ENCODE results near the gene MRPL33.

MRPL33 gene

DNA sequence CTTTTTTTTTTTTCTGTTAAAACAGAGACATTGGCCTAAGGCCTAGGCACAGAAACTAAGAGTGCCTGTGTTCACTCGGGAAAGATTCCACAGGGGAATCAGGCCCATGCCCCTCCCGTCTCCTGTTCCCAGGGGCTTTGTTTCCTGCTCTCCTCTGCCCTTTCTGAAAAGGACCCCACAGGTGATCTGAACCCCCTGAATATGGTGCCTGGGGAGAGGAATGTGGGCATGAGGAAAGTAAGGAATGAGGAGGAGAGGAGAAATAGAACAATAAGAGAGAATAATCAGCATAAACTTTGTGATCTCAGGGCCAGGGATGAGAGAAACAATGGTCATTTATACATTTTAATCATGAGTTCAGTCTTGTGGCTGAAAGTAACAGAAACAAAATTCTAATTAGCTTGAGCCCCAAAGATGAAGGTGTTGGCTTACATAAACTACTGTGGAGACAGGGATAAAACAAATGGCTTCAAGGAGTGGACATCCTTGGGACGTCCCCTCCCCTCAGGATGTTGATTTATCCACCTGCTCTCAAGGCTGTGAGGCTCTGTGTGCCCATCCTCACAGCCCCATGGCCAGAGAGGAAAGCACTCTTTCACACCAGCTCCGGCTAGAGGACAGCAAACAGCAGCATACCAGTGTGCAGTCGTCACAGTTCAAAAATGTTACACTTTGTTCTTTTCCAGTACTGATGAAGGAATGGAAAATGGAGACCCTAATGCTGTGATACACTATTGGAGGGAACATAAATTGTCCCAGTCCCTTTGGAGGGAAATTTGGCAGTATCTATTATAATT lies 46.4 kb upstream of the MRPL33 start:
- Histone ChIP-seq H4K12ac (ENCODE audit: low read depth, low read length) (no peak overlapping the region), H3K9ac (ENCODE audit: low read length) (no peak overlapping the region), H3K27me3 (ENCODE audit: insufficient read depth, low read length) (no peaks in the 10 kb centered on the region), H3K14ac (ENCODE audit: low read length) (no peak overlapping the region), H2BK12ac (ENCODE audit: low read length) (no peak overlapping the region), H3K23ac (ENCODE audit: low read length) (no peak overlapping the region), H3K79me2 (ENCODE audit: control insufficient read depth, insufficient read depth, low read length, poor library complexity) (no peaks in the 10 kb centered on the region), H4K91ac (ENCODE audit: low read depth, low read length) (no peak overlapping the region), H3K27ac (ENCODE audit: low read depth, low read length) (no peak overlapping the region), H2AFZ (ENCODE audit: insufficient read depth, low read length, poor library complexity) (no peak overlapping the region), H4K8ac (ENCODE audit: low read depth, low read length) (no peak overlapping the region), H2BK120ac (ENCODE audit: insufficient read depth, low read length, poor library complexity) (no peak overlapping the region), H3K4me3 (ENCODE audit: low read depth, low read length) (no peak overlapping the region), H3K4me1 (ENCODE audit: control insufficient read depth in 1 of 2, insufficient read depth in 2 of 2, low read length in 2 of 2) (peaks cover 8 to 11% of the 10 kb centered on the region in 2 experiments), H2AK5ac (ENCODE audit: low read length) (no peak overlapping the region), H3K9me3 (ENCODE audit: insufficient read depth, low read depth, low read length) (no peaks in the 10 kb centered on the region), H3K36me3 (ENCODE audit: control insufficient read depth in 1 of 2, insufficient read depth in 2 of 2, low read length in 2 of 2) (no peaks in the 10 kb centered on the region), H2BK5ac (ENCODE audit: low read depth, low read length, poor library complexity) (no peak overlapping the region), H3K18ac (ENCODE audit: low read length) (no peak overlapping the region), H3K79me1 (ENCODE audit: low read length) (no peaks in the 10 kb centered on the region), H3K4ac (ENCODE audit: low read depth, low read length) (no peak overlapping the region), H3K4me2 (ENCODE audit: low read length) (no peak overlapping the region)
- no CpG with 5 or more reads among the region's 5 CpGs for WGBS (ENCODE audit: extremely low coverage, insufficient coverage, insufficient read length)
- peak in 1 of 2 donors; percentile 36 for DNase-seq

DNA sequence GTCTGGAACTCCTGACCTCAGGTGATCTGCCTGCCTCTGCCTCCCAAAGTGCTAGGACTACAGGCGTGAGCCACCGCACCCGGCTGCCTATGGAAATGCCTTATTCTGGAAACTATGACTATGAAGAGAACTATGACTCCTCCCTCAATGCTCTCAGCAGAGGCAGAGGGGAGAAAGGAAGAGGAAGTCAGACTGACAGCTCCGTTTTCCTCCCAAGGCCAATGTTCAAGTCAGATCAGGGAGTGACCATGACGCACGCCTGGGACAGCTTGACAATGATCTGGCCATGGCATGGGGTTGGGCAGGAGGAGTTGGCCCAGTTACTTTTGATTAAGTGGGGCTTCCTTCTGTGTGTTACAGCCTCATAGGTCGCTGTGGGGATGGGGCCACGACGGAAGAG lies 44.3 kb upstream of the MRPL33 start:
- peaks cover 6 to 11% of the 10 kb centered on the region in 2 experiments for H3K4me1 ChIP-seq (ENCODE audit: control insufficient read depth in 1 of 2, insufficient read depth in 2 of 2, low read length in 2 of 2)
- H3K9ac ChIP-seq (ENCODE audit: low read length), result no peak overlapping the region
- no peak overlapping the region for H2AFZ ChIP-seq (ENCODE audit: insufficient read depth, low read length, poor library complexity)
- no peaks in the 10 kb centered on the region for H3K9me3 ChIP-seq (ENCODE audit: insufficient read depth, low read depth, low read length)
- no peak overlapping the region for H4K91ac ChIP-seq (ENCODE audit: low read depth, low read length)
- H4K8ac ChIP-seq (ENCODE audit: low read depth, low read length), result no peak overlapping the region
- H3K4ac ChIP-seq (ENCODE audit: low read depth, low read length), result no peak overlapping the region
- H3K14ac ChIP-seq (ENCODE audit: low read length), result no peak overlapping the region
- no peaks in the 10 kb centered on the region for H3K79me2 ChIP-seq (ENCODE audit: control insufficient read depth, insufficient read depth, low read length, poor library complexity)
- H4K12ac ChIP-seq (ENCODE audit: low read depth, low read length), result no peak overlapping the region
- no peaks in the 10 kb centered on the region for H3K79me1 ChIP-seq (ENCODE audit: low read length)
- H2AK5ac ChIP-seq (ENCODE audit: low read length), result peak overlapping the region; percentile 41
- no peak overlapping the region for H2BK12ac ChIP-seq (ENCODE audit: low read length)
- no peak overlapping the region for H3K23ac ChIP-seq (ENCODE audit: low read length)
- H3K4me2 ChIP-seq (ENCODE audit: low read length), result no peak overlapping the region
- no peak overlapping the region for H2BK120ac ChIP-seq (ENCODE audit: insufficient read depth, low read length, poor library complexity)
- H3K36me3 ChIP-seq (ENCODE audit: control insufficient read depth in 1 of 2, insufficient read depth in 2 of 2, low read length in 2 of 2), result no peaks in the 10 kb centered on the region
- no peak overlapping the region for H2BK5ac ChIP-seq (ENCODE audit: low read depth, low read length, poor library complexity)
- WGBS (ENCODE audit: extremely low coverage, insufficient coverage, insufficient read length), result no CpG with 5 or more reads among the region's 9 CpGs
- H3K4me3 ChIP-seq (ENCODE audit: low read depth, low read length), result no peak overlapping the region
- no peaks in the 10 kb centered on the region for H3K27me3 ChIP-seq (ENCODE audit: insufficient read depth, low read length)
- DNase-seq, result peak; percentile 60 to 80
- H3K18ac ChIP-seq (ENCODE audit: low read length), result no peak overlapping the region
- H3K27ac ChIP-seq (ENCODE audit: low read depth, low read length), result no peak overlapping the region

DNA sequence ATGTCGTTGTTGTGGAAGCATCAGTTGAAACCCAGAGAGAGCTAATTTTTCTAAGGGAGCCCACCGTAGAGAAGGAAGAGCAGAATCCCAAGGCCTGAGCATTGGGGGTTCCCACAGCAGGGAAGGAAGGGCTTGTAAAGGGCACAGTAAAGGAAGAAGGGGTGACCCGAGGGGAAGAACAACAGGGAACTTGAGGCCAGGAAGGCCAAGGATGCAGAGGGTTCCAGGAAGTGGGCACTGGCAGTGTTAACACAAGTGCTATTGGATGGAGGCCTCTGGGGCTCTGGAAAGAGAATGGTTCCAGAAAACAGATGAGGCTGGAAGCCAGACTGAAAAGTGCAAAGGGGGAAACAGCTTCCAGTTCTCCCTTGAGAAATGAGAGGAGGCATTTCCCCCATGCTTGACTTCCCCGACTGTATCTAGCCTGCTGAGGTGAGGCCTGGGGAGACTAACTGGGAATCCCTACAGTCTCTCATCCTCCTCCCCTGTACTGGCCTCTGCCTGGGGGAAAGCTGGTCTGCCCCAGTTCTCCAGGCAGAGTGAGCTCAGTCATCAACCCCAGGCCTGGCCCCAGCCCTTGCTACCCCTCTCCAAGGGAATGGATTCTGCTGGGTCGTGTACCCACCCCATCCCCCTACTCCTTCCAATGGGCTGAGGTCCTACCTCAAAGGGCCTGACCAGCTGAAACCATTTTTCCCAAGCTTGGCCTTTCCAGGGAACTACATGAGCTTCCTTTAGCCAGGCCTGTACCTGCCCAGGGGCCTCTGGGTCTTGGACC lies 43.2 kb upstream of the MRPL33 start:
- H3K4me2 ChIP-seq (ENCODE audit: low read length), result no peak overlapping the region
- H3K4me1 ChIP-seq (ENCODE audit: control insufficient read depth in 1 of 2, insufficient read depth in 2 of 2, low read length in 2 of 2), result peaks cover 6 to 11% of the 10 kb centered on the region in 2 experiments
- no peaks in the 10 kb centered on the region for H3K9me3 ChIP-seq (ENCODE audit: insufficient read depth, low read depth, low read length)
- no peak overlapping the region for H2BK5ac ChIP-seq (ENCODE audit: low read depth, low read length, poor library complexity)
- H4K12ac ChIP-seq (ENCODE audit: low read depth, low read length), result no peak overlapping the region
- H3K9ac ChIP-seq (ENCODE audit: low read length), result no peak overlapping the region
- H3K27ac ChIP-seq (ENCODE audit: low read depth, low read length), result no peak overlapping the region
- H2AFZ ChIP-seq (ENCODE audit: insufficient read depth, low read length, poor library complexity), result no peak overlapping the region
- no peak overlapping the region for H3K4ac ChIP-seq (ENCODE audit: low read depth, low read length)
- no peaks in the 10 kb centered on the region for H3K27me3 ChIP-seq (ENCODE audit: insufficient read depth, low read length)
- H3K4me3 ChIP-seq (ENCODE audit: low read depth, low read length), result no peak overlapping the region
- DNase-seq, result no peak
- H3K18ac ChIP-seq (ENCODE audit: low read length), result no peak overlapping the region
- WGBS (ENCODE audit: extremely low coverage, insufficient coverage, insufficient read length), result no CpG with 5 or more reads among the region's 5 CpGs
- H3K79me2 ChIP-seq (ENCODE audit: control insufficient read depth, insufficient read depth, low read length, poor library complexity), result no peaks in the 10 kb centered on the region
- H4K91ac ChIP-seq (ENCODE audit: low read depth, low read length), result peak overlapping the region; percentile 0
- no peaks in the 10 kb centered on the region for H3K36me3 ChIP-seq (ENCODE audit: control insufficient read depth in 1 of 2, insufficient read depth in 2 of 2, low read length in 2 of 2)
- H3K23ac ChIP-seq (ENCODE audit: low read length), result no peak overlapping the region
- H2BK12ac ChIP-seq (ENCODE audit: low read length), result peak overlapping the region; percentile 52
- no peak overlapping the region for H2AK5ac ChIP-seq (ENCODE audit: low read length)
- no peak overlapping the region for H3K14ac ChIP-seq (ENCODE audit: low read length)
- no peaks in the 10 kb centered on the region for H3K79me1 ChIP-seq (ENCODE audit: low read length)
- H2BK120ac ChIP-seq (ENCODE audit: insufficient read depth, low read length, poor library complexity), result no peak overlapping the region
- H4K8ac ChIP-seq (ENCODE audit: low read depth, low read length), result no peak overlapping the region

DNA sequence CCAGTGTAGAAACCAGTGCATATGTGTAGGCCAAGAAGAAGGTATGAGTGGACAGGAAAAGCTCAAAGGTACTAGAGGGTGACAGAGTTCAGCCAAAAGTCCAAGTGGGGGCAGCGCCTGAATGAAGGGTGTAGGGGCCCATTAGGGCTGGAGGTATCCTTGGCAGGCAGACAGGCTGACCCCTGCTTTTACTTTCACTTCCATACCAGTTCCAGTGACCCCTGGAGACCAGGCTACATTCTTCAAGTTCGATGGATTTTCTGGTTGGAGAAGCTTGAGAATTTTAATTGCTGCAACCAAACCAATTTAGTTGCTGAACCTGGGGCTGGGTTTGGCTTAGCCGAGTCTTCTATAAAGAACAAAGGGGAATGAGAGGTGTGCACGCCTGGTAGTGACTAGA lies 42.3 kb upstream of the MRPL33 start:
- H3K4me3 ChIP-seq (ENCODE audit: low read depth, low read length), result no peak overlapping the region
- H2BK12ac ChIP-seq (ENCODE audit: low read length), result no peak overlapping the region
- H2BK5ac ChIP-seq (ENCODE audit: low read depth, low read length, poor library complexity), result no peak overlapping the region
- H3K14ac ChIP-seq (ENCODE audit: low read length), result no peak overlapping the region
- no peak for DNase-seq
- H3K9me3 ChIP-seq (ENCODE audit: insufficient read depth, low read depth, low read length), result no peaks in the 10 kb centered on the region
- H4K8ac ChIP-seq (ENCODE audit: low read depth, low read length), result no peak overlapping the region
- no peak overlapping the region for H3K9ac ChIP-seq (ENCODE audit: low read length)
- H2AK5ac ChIP-seq (ENCODE audit: low read length), result no peak overlapping the region
- H3K4me2 ChIP-seq (ENCODE audit: low read length), result no peak overlapping the region
- H3K23ac ChIP-seq (ENCODE audit: low read length), result no peak overlapping the region
- no CpG with 5 or more reads among the region's 4 CpGs for WGBS (ENCODE audit: extremely low coverage, insufficient coverage, insufficient read length)
- no peaks in the 10 kb centered on the region for H3K79me2 ChIP-seq (ENCODE audit: control insufficient read depth, insufficient read depth, low read length, poor library complexity)
- no peak overlapping the region for H2AFZ ChIP-seq (ENCODE audit: insufficient read depth, low read length, poor library complexity)
- peaks cover 6 to 11% of the 10 kb centered on the region in 2 experiments for H3K4me1 ChIP-seq (ENCODE audit: control insufficient read depth in 1 of 2, insufficient read depth in 2 of 2, low read length in 2 of 2)
- H3K27me3 ChIP-seq (ENCODE audit: insufficient read depth, low read length), result no peaks in the 10 kb centered on the region
- no peak overlapping the region for H2BK120ac ChIP-seq (ENCODE audit: insufficient read depth, low read length, poor library complexity)
- no peak overlapping the region for H3K27ac ChIP-seq (ENCODE audit: low read depth, low read length)
- H3K18ac ChIP-seq (ENCODE audit: low read length), result no peak overlapping the region
- no peak overlapping the region for H4K91ac ChIP-seq (ENCODE audit: low read depth, low read length)
- no peak overlapping the region for H3K4ac ChIP-seq (ENCODE audit: low read depth, low read length)
- no peaks in the 10 kb centered on the region for H3K79me1 ChIP-seq (ENCODE audit: low read length)
- no peaks in the 10 kb centered on the region for H3K36me3 ChIP-seq (ENCODE audit: control insufficient read depth in 1 of 2, insufficient read depth in 2 of 2, low read length in 2 of 2)
- no peak overlapping the region for H4K12ac ChIP-seq (ENCODE audit: low read depth, low read length)

All from trophoblast cell (in vitro differentiated cells and primary cell).